Esophagus muscularis mucosa (tissue), 4 donors: ENCODE results near the gene ARHGAP8.

ENCODE experiments used
- EP300 ChIP-seq: sonication (generic); formaldehyde crosslinking; IDR thresholded peaks from one replicate; pipeline ENCODE4 v1.6.1; 2017; ENCODE audit warnings: antibody characterized with exemption
- POLR2A ChIP-seq: fragments of 450-650 bp; IDR thresholded peaks from one replicate; pipeline ENCODE4 v1.6.1; 2017; ENCODE audit warnings: antibody characterized with exemption, moderate library complexity, mild to moderate bottlenecking, low read depth
- POLR2AphosphoS5 ChIP-seq, 2 donors: sonication (generic); formaldehyde crosslinking; IDR thresholded peaks; one replicate each; pipeline ENCODE4 v1.6.1; 2017; ENCODE audit warnings: antibody characterized with exemption in 2 of 2
- TF ChIP-seq, protein P1 (sequence below), 3 experiments: fragments of 200-600 bp in 2 of 3; fragments of 450-650 bp in 1 of 3; sonication (generic) in 2 of 3; IDR thresholded peaks; one replicate each; pipeline ENCODE4 v1.5.1; 2017 to 2019; ENCODE audit warnings: antibody characterized with exemption in 3 of 3, mild to moderate bottlenecking in 2 of 3, moderate library complexity in 1 of 3

DNA sequence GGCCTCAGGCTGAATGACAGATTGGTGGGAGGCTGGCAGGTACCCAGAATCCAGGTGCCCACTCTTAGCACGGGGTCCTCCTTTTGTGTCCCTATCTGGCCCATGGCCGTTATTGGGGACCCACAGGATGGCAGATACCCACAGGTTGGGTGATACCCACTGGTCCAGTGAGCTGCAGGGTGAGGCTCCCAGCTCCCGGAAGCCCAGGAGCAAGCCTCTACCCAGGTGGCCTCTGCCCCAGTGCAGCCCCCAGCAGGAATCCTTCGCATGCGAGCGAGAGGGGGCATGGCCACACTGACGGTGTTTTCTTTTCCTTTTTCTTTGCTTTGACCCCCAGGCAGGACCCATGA, 141.3 kb downstream of the ARHGAP8 start:
- no peak for TF ChIP-seq POLR2A
- TF ChIP-seq, protein P1, sequence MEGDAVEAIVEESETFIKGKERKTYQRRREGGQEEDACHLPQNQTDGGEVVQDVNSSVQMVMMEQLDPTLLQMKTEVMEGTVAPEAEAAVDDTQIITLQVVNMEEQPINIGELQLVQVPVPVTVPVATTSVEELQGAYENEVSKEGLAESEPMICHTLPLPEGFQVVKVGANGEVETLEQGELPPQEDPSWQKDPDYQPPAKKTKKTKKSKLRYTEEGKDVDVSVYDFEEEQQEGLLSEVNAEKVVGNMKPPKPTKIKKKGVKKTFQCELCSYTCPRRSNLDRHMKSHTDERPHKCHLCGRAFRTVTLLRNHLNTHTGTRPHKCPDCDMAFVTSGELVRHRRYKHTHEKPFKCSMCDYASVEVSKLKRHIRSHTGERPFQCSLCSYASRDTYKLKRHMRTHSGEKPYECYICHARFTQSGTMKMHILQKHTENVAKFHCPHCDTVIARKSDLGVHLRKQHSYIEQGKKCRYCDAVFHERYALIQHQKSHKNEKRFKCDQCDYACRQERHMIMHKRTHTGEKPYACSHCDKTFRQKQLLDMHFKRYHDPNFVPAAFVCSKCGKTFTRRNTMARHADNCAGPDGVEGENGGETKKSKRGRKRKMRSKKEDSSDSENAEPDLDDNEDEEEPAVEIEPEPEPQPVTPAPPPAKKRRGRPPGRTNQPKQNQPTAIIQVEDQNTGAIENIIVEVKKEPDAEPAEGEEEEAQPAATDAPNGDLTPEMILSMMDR (IDR thresholded peaks at IDR 0.05), result no peak
- TF ChIP-seq POLR2AphosphoS5 (IDR thresholded peaks at IDR 0.05), result no peak
- no peak for TF ChIP-seq EP300
